Measurements from ENCODE around the gene TBC1D8B. TPM values are rescaled to one million over a fixed set of nuclear protein-coding genes. Genes with fewer than 3 reads are reported as not detected.

TBC1D8B gene
- total RNA-seq, 4 donors from 2014 or later = 1.8 to 3.0 (median 2.3) TPM

GRCh38 chrX:106901781-106902219 is 99.3 kb downstream of the TBC1D8B start:
- DNase-seq (ENCODE audit: low spot score in 2 of 2) = no peak
- intact Hi-C loops (cut with DNase I; ENCODE audit: low total_unique reads) = no loop called here
- TF ChIP-seq CTCF (IDR thresholded peaks at IDR 0.05) = no peak
- no peak for TF ChIP-seq POLR2A (IDR thresholded peaks at IDR 0.05)
- no peak overlapping the region for H3K4me3 ChIP-seq (ENCODE audit: low read depth, poor library complexity, severe bottlenecking)
- 78 to 81% methylated on average over 4 of the region's 4 CpGs for WGBS, 2 donors

GRCh38 chrX:106902684-106903083 is 100.2 kb downstream of the TBC1D8B start:
- TF ChIP-seq CTCF (IDR thresholded peaks at IDR 0.05) = no peak
- TF ChIP-seq POLR2A (IDR thresholded peaks at IDR 0.05) = no peak
- intact Hi-C loops (cut with DNase I; ENCODE audit: low total_unique reads) = no loop called here
- 78 to 100% methylated on average over 2 of the region's 2 CpGs for WGBS, 2 donors

GRCh38 chrX:106903291-106903824 is 100.9 kb downstream of the TBC1D8B start, which contains the start of gene RIPPLY1:
RIPPLY1 (minus strand) TSS chrX:106903341; CDS start chrX:106903287, 54 bp downstream.
- no peak for DNase-seq (ENCODE audit: low spot score in 2 of 2)
- TF ChIP-seq CTCF (IDR thresholded peaks at IDR 0.05) (no peak), POLR2A (IDR thresholded peaks at IDR 0.05) (no peak)
- no peak within 1 kb of the TSS for H3K4me3 ChIP-seq (ENCODE audit: low read depth, poor library complexity, severe bottlenecking)
- intact Hi-C loops (cut with DNase I; ENCODE audit: low total_unique reads) = no loop called here
- WGBS, 2 donors = 85 to 86% methylated on average over 1 of the region's 1 CpG

More at GRCh38 chrX:106902684-106903083, 100.2 kb downstream of the TBC1D8B start:
- H3K4me3 ChIP-seq (ENCODE audit: low read depth, poor library complexity, severe bottlenecking) = no peak overlapping the region
- DNase-seq (ENCODE audit: low spot score in 2 of 2) = no peak

- no peak overlapping the region for H3K4me3 ChIP-seq (ENCODE audit: low read depth, poor library complexity, severe bottlenecking)
- intact Hi-C loops (cut with DNase I; ENCODE audit: low total_unique reads) = no loop called here
- WGBS, 2 donors = 71 to 73% methylated on average over 5 of the region's 5 CpGs
- no peak for DNase-seq (ENCODE audit: low spot score in 2 of 2)
- TF ChIP-seq CTCF (IDR thresholded peaks at IDR 0.05) = no peak
- no peak for TF ChIP-seq POLR2A (IDR thresholded peaks at IDR 0.05)
Observed at GRCh38 chrX:106903856-106904528, 101.5 kb downstream of the TBC1D8B start.

- intact Hi-C loops (cut with DNase I; ENCODE audit: low total_unique reads) = no loop called here
- no peak for TF ChIP-seq CTCF (IDR thresholded peaks at IDR 0.05)
- no peak for TF ChIP-seq POLR2A (IDR thresholded peaks at IDR 0.05)
- WGBS, 2 donors = 48 to 62% methylated on average over 5 of the region's 5 CpGs
- DNase-seq (ENCODE audit: low spot score in 2 of 2) = no peak
- H3K4me3 ChIP-seq (ENCODE audit: low read depth, poor library complexity, severe bottlenecking) = no peak overlapping the region
Observed at GRCh38 chrX:106905064-106905708, 102.7 kb downstream of the TBC1D8B start.

Data from lower leg skin (tissue), 4 donors.